Fibroblast of pulmonary artery (primary cell): ENCODE measurements around the gene LRWD1.
A peak's percentile ranks its signal among the peaks of the same experiment; 100 is the strongest.

Experiments used
- DNase-seq: peaks from one replicate; pipeline ENCODE4 v3.0.0-alpha.2; 2010; ENCODE audit warnings: low read depth
- H3K4me3 ChIP-seq: replicated peaks from 2 replicates; pipeline ENCODE4 v1.5.1; 2011; ENCODE audit warnings: low read depth, mild to moderate bottlenecking, control low read depth, low read length, moderate library complexity
- CTCF ChIP-seq: IDR thresholded peaks from 2 replicates; pipeline ENCODE4 v1.5.1; 2011; ENCODE audit warnings: mild to moderate bottlenecking, control low read depth, low read length, inconsistent platforms; ENCODE audit errors: missing control alignments

LRWD1 gene

GRCh38 chr7:102432442-102433218, 32.2 kb upstream of the LRWD1 start:
- DNase-seq, result no peak
- peak overlapping the region; percentile 75 for H3K4me3 ChIP-seq
- no peak for TF ChIP-seq CTCF

DNA sequence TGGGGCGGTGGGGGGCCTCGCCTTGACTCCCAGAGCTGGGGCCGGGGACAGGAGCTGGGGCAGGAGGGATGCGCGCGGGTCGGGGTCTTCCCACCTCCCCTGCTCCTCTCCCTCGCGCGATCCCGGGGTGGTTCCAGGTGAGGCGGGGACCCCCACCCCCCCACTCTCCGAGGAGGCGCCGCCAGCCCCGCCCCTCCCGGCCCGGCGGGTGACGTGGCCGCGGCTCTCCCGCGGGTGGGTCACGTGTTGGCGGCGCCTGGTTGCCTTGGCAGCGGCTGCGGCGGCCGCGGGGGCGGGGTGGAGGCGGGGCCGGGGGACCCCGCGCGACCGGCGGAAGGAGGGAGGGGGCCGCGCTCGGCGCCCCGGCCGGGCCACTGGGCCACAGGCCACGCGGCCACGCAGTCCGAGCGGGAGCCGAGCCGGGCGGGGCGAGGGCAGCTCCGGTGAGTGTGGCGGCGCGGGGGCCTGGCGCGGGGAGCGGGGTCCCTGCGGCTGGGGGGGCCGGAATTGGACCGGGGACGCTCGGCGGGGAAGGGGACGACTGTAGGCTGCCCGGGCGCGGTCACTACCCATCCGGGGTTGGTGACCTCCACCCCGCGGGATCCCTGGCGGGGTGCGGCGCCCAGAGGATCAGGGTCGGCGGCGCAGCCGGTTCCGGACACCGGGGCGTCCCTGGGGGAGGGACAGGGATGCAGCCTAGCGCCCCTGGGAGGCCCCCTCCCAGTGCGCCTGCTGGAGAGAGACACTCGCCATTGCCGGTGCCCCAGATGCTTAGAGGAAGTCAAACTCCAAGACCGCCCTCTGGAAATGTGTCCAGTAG, 31.4 kb upstream of the LRWD1 start, which contains the start of gene ORAI2:
Gene ORAI2 (plus strand): TSS at position 357 of the 820 bp plus-strand sequence. CDS start 5,382 bp downstream, outside the sequence.
- peak; percentile 58 for DNase-seq
- no peak for TF ChIP-seq CTCF
- peak within 1 kb of the TSS; percentile 75 for H3K4me3 ChIP-seq

- no peak for TF ChIP-seq CTCF
These were observed 30.7 kb upstream of the LRWD1 start for GRCh38 chr7:102434039-102434486.

DNA sequence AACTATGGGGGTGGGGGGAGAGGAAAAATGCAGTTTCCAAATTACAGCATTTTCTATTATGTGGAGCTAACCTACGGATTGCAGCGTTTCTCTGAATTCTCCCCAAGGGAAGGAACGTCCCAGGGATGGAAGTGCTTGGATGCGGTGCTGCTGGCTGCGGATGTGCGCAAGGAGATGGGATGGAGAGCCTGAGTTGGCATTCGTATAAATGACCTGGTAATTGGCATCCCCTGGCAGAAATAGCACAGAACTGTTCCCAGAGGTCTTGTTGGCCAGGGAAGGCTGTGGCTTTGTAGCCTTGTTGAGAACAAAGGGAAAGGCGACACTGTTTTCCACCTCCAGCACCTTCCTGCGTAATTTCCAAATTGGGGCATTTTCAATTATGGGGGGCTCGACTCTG, 28.7 kb upstream of the LRWD1 start:
- H3K4me3 ChIP-seq, result no peak overlapping the region
- no peak for TF ChIP-seq CTCF
- DNase-seq, result no peak

More at GRCh38 chr7:102434039-102434486, 30.7 kb upstream of the LRWD1 start:
- DNase-seq, result peak; percentile 48
- peak overlapping the region; percentile 75 for H3K4me3 ChIP-seq

DNA sequence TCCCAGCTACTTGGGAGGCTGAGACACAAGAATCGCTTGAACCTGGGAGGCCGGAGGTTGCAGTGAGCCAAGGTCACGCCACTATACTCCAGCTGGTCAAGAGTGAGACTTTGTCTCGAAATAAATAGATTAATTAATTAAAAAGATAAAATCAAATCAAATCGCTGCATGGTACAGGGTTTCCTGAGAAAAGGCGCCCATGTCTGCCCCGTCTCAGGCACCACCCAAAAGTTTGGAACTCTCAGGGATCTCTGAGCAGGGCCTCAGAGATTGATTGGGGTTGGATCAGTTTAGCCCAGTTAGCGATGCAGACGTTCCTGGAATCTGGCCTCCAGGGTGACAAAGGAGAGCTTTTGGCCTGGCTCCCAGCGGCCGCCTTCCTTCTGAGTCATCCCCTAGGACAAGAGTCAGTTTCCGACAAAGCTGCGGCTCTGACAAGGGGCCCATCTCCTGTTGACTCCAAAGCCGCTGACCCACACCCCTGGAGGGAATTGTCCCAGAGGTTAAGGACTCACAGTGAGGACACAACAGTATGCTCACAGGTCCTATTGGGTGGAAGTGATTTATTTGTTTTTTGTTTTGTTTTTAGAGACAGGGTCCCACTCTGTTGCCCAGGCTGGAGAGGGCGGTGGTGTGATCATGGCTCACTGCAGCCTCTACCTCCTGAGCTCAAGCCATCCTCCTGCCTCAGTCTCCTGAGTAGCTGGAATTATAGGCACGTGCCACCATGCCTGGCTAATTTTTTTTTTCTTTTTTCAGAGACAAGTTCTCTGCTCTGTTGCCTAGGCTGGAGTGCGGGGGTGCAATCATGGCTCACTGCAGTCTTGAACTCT, 24.6 kb upstream of the LRWD1 start:
- DNase-seq, result peak; percentile 78
- TF ChIP-seq CTCF, result no peak
- H3K4me3 ChIP-seq, result no peak overlapping the region

GRCh38 chr7:102444961-102445673, 19.7 kb upstream of the LRWD1 start:
- no peak for DNase-seq
- no peak for TF ChIP-seq CTCF
- no peak overlapping the region for H3K4me3 ChIP-seq
